ENCODE data around the gene BCL11B. TPM values are rescaled to one million over a fixed set of nuclear protein-coding genes. Genes with fewer than 3 reads are reported as not detected.

BCL11B gene
- total and polyA plus RNA-seq, 12 donors: 0.03 to 1.9 (median 0.11) TPM; not detected in 2

DNA sequence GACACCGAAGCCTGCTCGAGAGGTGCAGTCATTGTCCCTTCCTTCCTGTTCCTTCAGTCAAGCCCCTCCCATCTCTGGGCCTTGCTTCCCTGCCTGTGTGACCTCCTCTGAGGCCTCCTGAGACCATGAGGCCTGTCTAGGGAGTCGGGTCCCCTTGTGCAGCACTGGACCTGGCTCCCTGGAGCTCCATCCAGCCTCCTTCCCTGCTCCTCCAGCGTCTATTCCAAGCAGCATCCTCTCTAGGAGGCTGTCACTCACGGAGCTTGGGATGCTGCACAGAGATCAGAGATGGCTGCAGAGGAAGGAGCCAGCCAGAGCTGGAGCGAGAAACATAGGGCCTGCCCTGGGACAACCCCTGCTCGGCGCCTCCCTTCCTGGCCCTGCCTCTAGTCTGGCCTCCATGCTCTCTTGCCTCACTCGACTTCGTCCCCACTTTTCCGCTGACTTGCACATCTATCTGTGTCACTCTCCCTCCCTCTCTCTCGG is 142.7 kb downstream of the BCL11B start:
- H3K27me3 ChIP-seq: peaks cover 0 to 40% (median 5%) of the 10 kb centered on the region in 7 donors
- H3K9me3 ChIP-seq: no peaks in the 10 kb centered on the region
- 49 to 53% methylated on average over 12 of the region's 12 CpGs for WGBS, 2 donors
- ATAC-seq: no peak
- DNase-seq: no peak
- intact Hi-C loops (cut with DNase I): loop anchor here in 1 of 10 donors (5.0 kb wide), 1 partner anchor 1973 kb away; no protein-coding TSS in a partner anchor
- no peaks in the 10 kb centered on the region for H3K36me3 ChIP-seq
- no peak for TF ChIP-seq CTCF (IDR thresholded peaks at IDR 0.05)
- no peak overlapping the region for H3K27ac ChIP-seq
- H3K4me1 ChIP-seq: no peaks in the 10 kb centered on the region
- H3K4me3 ChIP-seq: no peak overlapping the region

DNA sequence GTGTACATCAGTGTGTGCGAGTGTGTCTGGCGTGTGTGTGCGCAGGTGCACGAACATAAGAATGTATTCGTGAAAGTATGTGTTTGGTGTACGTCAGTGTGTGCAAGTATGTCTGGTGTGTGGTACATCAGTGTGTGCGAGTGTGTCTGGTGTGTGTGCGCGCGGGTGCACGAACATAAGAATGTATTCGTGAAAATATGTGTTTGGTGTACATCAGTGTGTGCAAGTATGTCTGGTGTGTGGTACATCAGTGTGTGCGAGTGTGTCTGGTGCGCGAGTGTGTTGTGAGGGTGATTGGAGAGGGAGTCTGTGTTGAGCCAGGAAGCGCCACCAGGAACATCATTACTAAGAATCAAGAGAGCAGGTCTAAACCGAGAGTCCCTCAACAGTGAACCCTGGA is 143.8 kb downstream of the BCL11B start:
- no peaks in the 10 kb centered on the region for H3K9me3 ChIP-seq
- no peaks in the 10 kb centered on the region for H3K4me1 ChIP-seq
- no peak overlapping the region for H3K27ac ChIP-seq
- no peaks in the 10 kb centered on the region for H3K36me3 ChIP-seq
- no peak overlapping the region for H3K4me3 ChIP-seq
- TF ChIP-seq CTCF (IDR thresholded peaks at IDR 0.05): no peak
- intact Hi-C loops (cut with DNase I): loop anchor here in 1 of 10 donors (5.0 kb wide), 1 partner anchor 1974 kb away; no protein-coding TSS in a partner anchor
- 86% methylated on average over 17 of the region's 17 CpGs for WGBS, 2 donors
- H3K27me3 ChIP-seq: peaks cover 0 to 47% (median 9%) of the 10 kb centered on the region in 7 donors
- no peak for ATAC-seq
- DNase-seq: no peak

DNA sequence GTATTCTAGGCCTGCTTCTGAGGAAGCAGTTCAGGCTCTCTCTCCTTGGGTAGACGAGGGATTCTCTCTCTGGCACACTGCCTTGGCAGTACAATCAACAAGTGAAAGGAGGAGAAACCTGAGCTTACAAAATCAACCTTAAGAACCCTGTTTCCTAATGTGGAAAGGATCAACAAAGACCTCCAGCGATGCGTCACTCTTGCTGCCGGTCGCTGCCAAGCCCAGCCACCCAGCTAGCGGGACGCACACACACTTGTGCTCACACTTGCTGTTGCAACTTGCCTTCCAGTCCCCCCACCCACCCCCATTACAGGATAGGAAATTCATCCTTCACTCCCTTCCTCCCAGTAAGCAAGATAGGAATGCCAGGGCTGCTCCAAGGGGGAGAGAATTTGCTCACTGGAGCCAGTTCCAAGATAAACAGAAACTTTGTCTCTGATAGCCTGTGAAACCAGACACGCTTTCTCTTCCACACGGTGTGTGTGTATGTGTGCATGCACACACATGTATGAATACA is 144.3 kb downstream of the BCL11B start:
- Histone ChIP-seq H3K9me3 (no peaks in the 10 kb centered on the region), H3K36me3 (no peaks in the 10 kb centered on the region), H3K27me3 (peaks cover 0 to 47% (median 11%) of the 10 kb centered on the region in 7 donors), H3K4me1 (no peaks in the 10 kb centered on the region), H3K4me3 (no peak overlapping the region), H3K27ac (no peak overlapping the region)
- intact Hi-C loops (cut with DNase I): loop anchor here in 1 of 10 donors (5.0 kb wide), 1 partner anchor 1975 kb away; no protein-coding TSS in a partner anchor
- ATAC-seq (no peak), DNase-seq (no peak)
- WGBS, 2 donors: 23 to 32% methylated on average over 9 of the region's 9 CpGs
- no peak for TF ChIP-seq CTCF (IDR thresholded peaks at IDR 0.05)

- DNase-seq (peak in 1 of 2 donors; percentile 2), ATAC-seq (no peak)
- Histone ChIP-seq H3K4me3 (no peak overlapping the region), H3K27me3 (peaks cover 0 to 57% (median 26%) of the 10 kb centered on the region in 7 donors), H3K4me1 (no peaks in the 10 kb centered on the region), H3K36me3 (no peaks in the 10 kb centered on the region), H3K27ac (no peak overlapping the region), H3K9me3 (no peaks in the 10 kb centered on the region)
- intact Hi-C loops (cut with DNase I): loop anchor here in 1 of 10 donors (5.0 kb wide), 1 partner anchor 1976 kb away; no protein-coding TSS in a partner anchor
- TF ChIP-seq CTCF (IDR thresholded peaks at IDR 0.05): no peak
- 62 to 69% methylated on average over 4 of the region's 4 CpGs for WGBS, 2 donors
Observed at GRCh38 chr14:99125616-99126431, 146.2 kb downstream of the BCL11B start.

Measured in heart right ventricle (tissue), 16 donors.